GM12878 (cell line): ENCODE results near the gene AVP.

Experiments
- CEBPZ ChIP-seq: fragments of 150-350 bp; IDR thresholded peaks from 2 replicates; pipeline ENCODE4 v1.6.1; 2016; ENCODE audit warnings: low read depth, low read length
- CTCF ChIP-seq, 3 experiments: IDR thresholded peaks in 2 of 3; conservative IDR thresholded peaks in 1 of 3; 2 replicates each; pipeline ENCODE4 v1.5.1; 2011; ENCODE audit warnings: low read depth in 3 of 3, low read length in 3 of 3, mild to moderate bottlenecking in 3 of 3, control low read depth in 2 of 3, moderate library complexity in 2 of 3, inconsistent platforms in 1 of 3, mixed read lengths in 1 of 3; ENCODE audit not compliant: control insufficient read depth in 2 of 3, insufficient read depth in 1 of 3; ENCODE audit errors: extremely low read depth in 1 of 3
- PAX5 ChIP-seq: IDR thresholded peaks from 2 replicates; pipeline ENCODE4 v1.6.1; 2011; ENCODE audit warnings: low read depth, low read length, borderline replicate concordance
- POLR2AphosphoS2 ChIP-seq: IDR thresholded peaks from 2 replicates; pipeline ENCODE4 v1.6.1; 2011; ENCODE audit warnings: low read depth, mild to moderate bottlenecking, low read length, improper control_type of control experiment, moderate library complexity
- STAT1 ChIP-seq: fragments of 450-650 bp; conservative IDR thresholded peaks from 2 replicates; pipeline ENCODE4 v1.6.1; 2014; ENCODE audit warnings: antibody characterized with exemption, mild to moderate bottlenecking
- SUPT20H ChIP-seq: IDR thresholded peaks from 2 replicates; pipeline ENCODE4 v1.6.1; 2011; ENCODE audit warnings: low read depth, mild to moderate bottlenecking, low read length, moderate library complexity, borderline replicate concordance; ENCODE audit not compliant: control insufficient read depth
- ZNF274 ChIP-seq: IDR thresholded peaks from one replicate; pipeline ENCODE4 v1.8.0; 2011; ENCODE audit not compliant: insufficient read length, insufficient read depth

- TF ChIP-seq CEBPZ (no peak), PAX5 (no peak), POLR2AphosphoS2 (no peak), ZNF274 (no peak), STAT1 (no peak), CTCF (IDR thresholded peaks at IDR 0.05 in 2 of 3, conservative IDR thresholded peaks at IDR 0.05 in 1 of 3; ENCODE audit: control insufficient read depth in 2 of 3, extremely low read depth in 1 of 3, insufficient read depth in 1 of 3, low read depth in 3 of 3, low read length in 3 of 3) (no peak), SUPT20H (no peak)
Measured at GRCh38 chr20:3102575-3103368, 18.2 kb upstream of the AVP start.
